T47D (cell line): ENCODE results near the gene AGT.
"Not testable (repeated sequence)": the region's sequence is repeated elsewhere in the genome, so short reads cannot be mapped to it uniquely, and the experiment has no call there.

ENCODE experiments used
- DNase-seq, 2 experiments: peaks; one replicate each; pipeline versions ENCODE4 v3.0.0 to v3.0.0-alpha.2; 2011 to 2012; ENCODE audit warnings: low read depth in 1 of 2, low spot score in 1 of 2
- JUND ChIP-seq: IDR thresholded peaks from 2 replicates; pipeline ENCODE4 v1.6.1; 2012; ENCODE audit warnings: low read depth
- in situ Hi-C: cut with HindIII; loops from 2 replicates; pipeline ENCODE4 v1.10.0; 2016; ENCODE audit warnings: low sequenced_read_pairs, low pct_unique_long_range_greater_than_20kb

AGT gene

GRCh38 chr1:230728710-230729392 lies 14.9 kb upstream of the AGT start:
- in situ Hi-C loops, result no loop called here
- TF ChIP-seq JUND, result no peak
- DNase-seq, result no peak

GRCh38 chr1:230725256-230726012 lies 11.5 kb upstream of the AGT start:
- no peak for TF ChIP-seq JUND
- in situ Hi-C loops, result no loop called here
- no peak for DNase-seq

GRCh38 chr1:230721849-230722522 lies 8.1 kb upstream of the AGT start:
- in situ Hi-C loops, DNase-seq: not testable (repeated sequence)

- in situ Hi-C loops, result no loop called here
- no peak for TF ChIP-seq JUND
- DNase-seq, result no peak
These were observed 3.3 kb upstream of the AGT start for GRCh38 chr1:230717251-230717650.

- in situ Hi-C loops, result not testable (repeated sequence)
These were observed 2.5 kb upstream of the AGT start for GRCh38 chr1:230716453-230716852.

GRCh38 chr1:230715510-230715909 lies 1.6 kb upstream of the AGT start:
- in situ Hi-C loops, result no loop called here
- DNase-seq, result peak in 1 of 2 experiments; percentile 37
- TF ChIP-seq JUND, result no peak

More at GRCh38 chr1:230716453-230716852, 2.5 kb upstream of the AGT start:
- DNase-seq, result not testable (repeated sequence)

GRCh38 chr1:230713547-230713914 lies 391 bp downstream of the AGT start:
- no peak for TF ChIP-seq JUND
- in situ Hi-C loops, result no loop called here
- no peak for DNase-seq

GRCh38 chr1:230713138-230713537 lies 784 bp downstream of the AGT start:
- no peak for TF ChIP-seq JUND
- DNase-seq, result no peak
- in situ Hi-C loops, result no loop called here

GRCh38 chr1:230712470-230712942 lies 1.4 kb downstream of the AGT start:
- no peak for TF ChIP-seq JUND
- in situ Hi-C loops, result no loop called here

GRCh38 chr1:230711245-230711644 lies 2.7 kb downstream of the AGT start:
- in situ Hi-C loops, result no loop called here
- no peak for TF ChIP-seq JUND
- no peak for DNase-seq

More at GRCh38 chr1:230712470-230712942, 1.4 kb downstream of the AGT start:
- DNase-seq, result no peak

GRCh38 chr1:230710543-230710904 lies 3.4 kb downstream of the AGT start:
- no peak for DNase-seq
- in situ Hi-C loops, result no loop called here
- TF ChIP-seq JUND, result no peak

GRCh38 chr1:230709619-230710542 lies 4.0 kb downstream of the AGT start:
- in situ Hi-C loops, result no loop called here
- no peak for DNase-seq
- TF ChIP-seq JUND, result no peak
